Suprapubic skin (tissue), 4 donors: Measurements from ENCODE around the gene VWA5B2. TPM values are rescaled to one million over a fixed set of nuclear protein-coding genes. Genes with fewer than 3 reads are reported as not detected.

Source experiments
- DNase-seq, 2 donors: peaks; one replicate each; pipeline ENCODE4 v3.0.0-alpha.2; 2019; ENCODE audit warnings: low spot score in 2 of 2
- H3K27ac ChIP-seq: fragments of 200-600 bp; sonication (generic); one replicate; pipeline ENCODE4 v1.5.1; 2019
- H3K27me3 ChIP-seq: fragments of 200-600 bp; sonication (generic); one replicate; pipeline ENCODE4 v1.5.1; 2019
- H3K36me3 ChIP-seq: fragments of 200-600 bp; sonication (generic); one replicate; pipeline ENCODE4 v1.5.1; 2019
- H3K4me1 ChIP-seq: fragments of 200-600 bp; sonication (generic); one replicate; pipeline ENCODE4 v1.5.1; 2019
- H3K4me3 ChIP-seq: fragments of 200-600 bp; sonication (generic); one replicate; pipeline ENCODE4 v1.5.1; 2019; ENCODE audit warnings: mild to moderate bottlenecking
- H3K9me3 ChIP-seq: fragments of 200-600 bp; sonication (generic); one replicate; pipeline ENCODE4 v1.5.1; 2019
- EP300 ChIP-seq: sonication (generic); formaldehyde crosslinking; IDR thresholded peaks from one replicate; pipeline ENCODE4 v1.6.1; 2017; ENCODE audit warnings: antibody characterized with exemption
- POLR2A ChIP-seq, 2 donors: fragments of 450-650 bp; IDR thresholded peaks; one replicate each; pipeline ENCODE4 v1.6.1; 2017; ENCODE audit warnings: antibody characterized with exemption in 2 of 2, mild to moderate bottlenecking in 2 of 2, moderate library complexity in 2 of 2
- POLR2AphosphoS5 ChIP-seq, 3 donors: sonication (generic); formaldehyde crosslinking; IDR thresholded peaks; one replicate each; pipeline ENCODE4 v1.6.1; 2017; ENCODE audit warnings: antibody characterized with exemption in 3 of 3
- WGBS: methylation state at CpG from one replicate; pipeline ENCODE4 v1.1.5; 2018; 5-methylcytosine and 5-hydroxymethylcytosine counted together
- total RNA-seq, 4 donors: library from RNA; depleted of rRNA; stranded (reverse); fragments of >200 nt; gene quantifications; one replicate each; pipeline ENCODE4 v1.1.0, GENCODE V29; 2016
- TF ChIP-seq, protein P1 (sequence below), 2 donors: fragments of 200-600 bp in 1 of 2; fragments of 450-650 bp in 1 of 2; sonication (generic) in 1 of 2; IDR thresholded peaks; one replicate each; pipeline ENCODE4 v1.5.1; 2016 to 2019; ENCODE audit warnings: antibody characterized with exemption in 2 of 2, mild to moderate bottlenecking in 1 of 2, moderate library complexity in 1 of 2

Gene VWA5B2
- under 1 TPM in 1 of 4 donors, not detected in 3; 0.24 TPM for total RNA-seq

DNA sequence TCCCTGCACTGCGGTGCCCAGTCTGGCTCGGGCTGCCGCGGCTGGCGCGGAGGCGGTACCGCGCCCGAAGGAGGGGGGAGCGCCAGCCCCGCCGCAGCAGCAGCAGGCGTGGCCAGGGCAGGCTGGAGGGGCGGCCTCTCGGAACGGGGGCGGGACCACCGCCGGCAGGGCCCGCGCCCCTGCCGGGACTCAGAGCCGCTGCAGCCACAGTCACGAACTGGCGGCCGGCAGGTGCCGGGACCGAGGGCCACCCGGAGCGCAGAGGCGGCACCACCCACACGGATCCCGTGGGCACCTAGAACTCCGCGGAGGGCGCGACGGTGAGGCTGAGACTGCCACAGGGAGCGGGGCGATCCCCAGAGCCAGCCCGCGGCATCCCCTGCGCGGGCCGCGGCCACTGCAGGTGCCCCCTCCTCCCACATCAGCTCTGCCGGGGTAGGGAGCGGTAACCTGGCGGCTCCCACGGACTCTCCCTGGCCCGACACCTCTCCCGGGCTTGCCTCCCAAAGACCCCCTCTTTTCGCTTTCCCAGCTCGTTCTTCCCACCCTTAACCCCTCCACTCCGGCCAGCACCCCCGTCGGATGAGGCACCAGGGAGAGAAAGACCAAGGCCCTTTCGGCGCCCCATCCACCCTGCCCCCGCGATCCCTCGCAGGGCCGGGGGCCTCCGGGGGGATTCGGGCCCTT is at the start of gene VWA5B2:
VWA5B2 (plus strand) TSS at position 192 of the 687 bp plus-strand sequence. CDS start 944 bp downstream, outside the sequence.
- H3K36me3 ChIP-seq = no peaks in the 10 kb centered on the region
- H3K4me3 ChIP-seq = peak within 1 kb of the TSS; percentile 53
- H3K4me1 ChIP-seq = peaks cover 25% of the 10 kb centered on the region
- H3K9me3 ChIP-seq = no peaks in the 10 kb centered on the region
- H3K27ac ChIP-seq = no peak within 1 kb of the TSS
- no peak for TF ChIP-seq POLR2A (IDR thresholded peaks at IDR 0.05)
- TF ChIP-seq, protein P1, sequence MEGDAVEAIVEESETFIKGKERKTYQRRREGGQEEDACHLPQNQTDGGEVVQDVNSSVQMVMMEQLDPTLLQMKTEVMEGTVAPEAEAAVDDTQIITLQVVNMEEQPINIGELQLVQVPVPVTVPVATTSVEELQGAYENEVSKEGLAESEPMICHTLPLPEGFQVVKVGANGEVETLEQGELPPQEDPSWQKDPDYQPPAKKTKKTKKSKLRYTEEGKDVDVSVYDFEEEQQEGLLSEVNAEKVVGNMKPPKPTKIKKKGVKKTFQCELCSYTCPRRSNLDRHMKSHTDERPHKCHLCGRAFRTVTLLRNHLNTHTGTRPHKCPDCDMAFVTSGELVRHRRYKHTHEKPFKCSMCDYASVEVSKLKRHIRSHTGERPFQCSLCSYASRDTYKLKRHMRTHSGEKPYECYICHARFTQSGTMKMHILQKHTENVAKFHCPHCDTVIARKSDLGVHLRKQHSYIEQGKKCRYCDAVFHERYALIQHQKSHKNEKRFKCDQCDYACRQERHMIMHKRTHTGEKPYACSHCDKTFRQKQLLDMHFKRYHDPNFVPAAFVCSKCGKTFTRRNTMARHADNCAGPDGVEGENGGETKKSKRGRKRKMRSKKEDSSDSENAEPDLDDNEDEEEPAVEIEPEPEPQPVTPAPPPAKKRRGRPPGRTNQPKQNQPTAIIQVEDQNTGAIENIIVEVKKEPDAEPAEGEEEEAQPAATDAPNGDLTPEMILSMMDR (IDR thresholded peaks at IDR 0.05) = peak in 1 of 2 donors; percentile 38
- DNase-seq = no peak
- WGBS = 3% methylated on average over 13 of the region's 66 CpGs
- peaks cover 53% of the 10 kb centered on the region for H3K27me3 ChIP-seq

DNA sequence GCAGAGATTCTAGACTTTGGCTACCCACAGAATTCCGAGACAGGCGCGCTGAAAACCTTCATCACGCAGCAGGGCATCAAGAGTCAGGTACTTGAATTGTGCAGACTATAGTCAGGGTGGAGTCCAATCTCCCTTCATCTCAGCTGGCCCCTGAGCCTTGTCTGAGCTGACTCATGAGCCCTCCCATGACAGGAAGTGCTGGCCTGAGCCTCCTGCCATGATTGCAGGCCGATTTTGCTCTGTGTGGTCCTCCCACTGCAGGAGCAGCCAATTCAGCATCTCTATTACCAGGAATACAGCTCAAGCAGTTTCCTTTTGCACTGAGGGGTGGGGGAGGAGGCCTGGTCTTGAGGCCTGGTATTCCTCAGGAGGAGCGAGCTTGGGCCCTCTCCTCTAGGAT is 49.2 kb upstream of the VWA5B2 start:
- no peak for DNase-seq
- no peaks in the 10 kb centered on the region for H3K9me3 ChIP-seq
- 89% methylated on average over 6 of the region's 6 CpGs for WGBS
- H3K27ac ChIP-seq = no peak overlapping the region
- TF ChIP-seq POLR2AphosphoS5 (IDR thresholded peaks at IDR 0.05) (no peak), POLR2A (IDR thresholded peaks at IDR 0.05) (no peak), EP300 (no peak)
- TF ChIP-seq, protein P1 (IDR thresholded peaks at IDR 0.05) = no peak
- peaks cover 31% of the 10 kb centered on the region for H3K4me1 ChIP-seq
- H3K27me3 ChIP-seq = no peaks in the 10 kb centered on the region
- H3K36me3 ChIP-seq = peaks cover 75% of the 10 kb centered on the region
- no peak overlapping the region for H3K4me3 ChIP-seq

DNA sequence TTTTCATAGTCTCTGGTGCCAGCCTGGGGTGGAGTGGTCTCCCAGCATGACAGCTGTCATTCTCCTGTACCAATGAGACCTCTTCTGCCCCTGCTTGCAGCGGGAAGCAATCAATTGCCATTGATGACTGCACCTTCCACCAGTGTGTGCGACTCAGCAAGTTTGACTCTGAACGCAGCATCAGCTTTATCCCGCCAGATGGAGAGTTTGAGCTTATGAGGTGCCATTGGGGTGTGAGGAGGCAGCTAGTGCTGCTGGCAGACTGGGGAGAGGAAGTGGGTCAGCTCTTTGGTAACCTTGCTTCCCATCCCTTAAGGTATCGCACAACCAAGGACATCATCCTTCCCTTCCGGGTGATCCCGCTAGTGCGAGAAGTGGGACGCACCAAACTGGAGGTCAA is 47.8 kb upstream of the VWA5B2 start:
- Histone ChIP-seq H3K36me3 (peaks cover 75% of the 10 kb centered on the region), H3K9me3 (no peaks in the 10 kb centered on the region), H3K4me1 (peaks cover 25% of the 10 kb centered on the region), H3K27me3 (no peaks in the 10 kb centered on the region), H3K27ac (no peak overlapping the region), H3K4me3 (no peak overlapping the region)
- DNase-seq = no peak
- 99% methylated on average over 8 of the region's 9 CpGs for WGBS
- no peak for TF ChIP-seq POLR2AphosphoS5 (IDR thresholded peaks at IDR 0.05)
- TF ChIP-seq POLR2A (IDR thresholded peaks at IDR 0.05) = no peak
- TF ChIP-seq, protein P1 (IDR thresholded peaks at IDR 0.05) = no peak
- TF ChIP-seq EP300 = no peak

DNA sequence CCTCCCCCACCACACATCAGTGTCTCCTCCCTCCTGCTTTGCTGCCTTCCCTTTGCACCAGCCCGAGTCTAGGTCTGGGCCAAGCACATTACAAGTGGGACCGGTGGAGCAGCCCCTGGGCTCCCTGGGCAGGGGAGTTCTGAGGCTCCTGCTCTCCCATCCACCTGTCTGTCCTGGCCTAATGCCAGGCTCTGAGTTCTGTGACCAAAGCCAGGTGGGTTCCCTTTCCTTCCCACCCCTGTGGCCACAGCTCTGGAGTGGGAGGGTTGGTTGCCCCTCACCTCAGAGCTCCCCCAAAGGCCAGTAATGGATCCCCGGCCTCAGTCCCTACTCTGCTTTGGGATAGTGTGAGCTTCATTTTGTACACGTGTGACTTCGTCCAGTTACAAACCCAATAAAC is 45.7 kb upstream of the VWA5B2 start:
- H3K27me3 ChIP-seq = no peaks in the 10 kb centered on the region
- no peak overlapping the region for H3K27ac ChIP-seq
- H3K4me3 ChIP-seq = no peak overlapping the region
- no peaks in the 10 kb centered on the region for H3K9me3 ChIP-seq
- H3K36me3 ChIP-seq = peaks cover 62% of the 10 kb centered on the region
- 79% methylated on average over 5 of the region's 5 CpGs for WGBS
- no peak for DNase-seq
- peaks cover 29% of the 10 kb centered on the region for H3K4me1 ChIP-seq
- TF ChIP-seq POLR2AphosphoS5 (IDR thresholded peaks at IDR 0.05) = no peak

DNA sequence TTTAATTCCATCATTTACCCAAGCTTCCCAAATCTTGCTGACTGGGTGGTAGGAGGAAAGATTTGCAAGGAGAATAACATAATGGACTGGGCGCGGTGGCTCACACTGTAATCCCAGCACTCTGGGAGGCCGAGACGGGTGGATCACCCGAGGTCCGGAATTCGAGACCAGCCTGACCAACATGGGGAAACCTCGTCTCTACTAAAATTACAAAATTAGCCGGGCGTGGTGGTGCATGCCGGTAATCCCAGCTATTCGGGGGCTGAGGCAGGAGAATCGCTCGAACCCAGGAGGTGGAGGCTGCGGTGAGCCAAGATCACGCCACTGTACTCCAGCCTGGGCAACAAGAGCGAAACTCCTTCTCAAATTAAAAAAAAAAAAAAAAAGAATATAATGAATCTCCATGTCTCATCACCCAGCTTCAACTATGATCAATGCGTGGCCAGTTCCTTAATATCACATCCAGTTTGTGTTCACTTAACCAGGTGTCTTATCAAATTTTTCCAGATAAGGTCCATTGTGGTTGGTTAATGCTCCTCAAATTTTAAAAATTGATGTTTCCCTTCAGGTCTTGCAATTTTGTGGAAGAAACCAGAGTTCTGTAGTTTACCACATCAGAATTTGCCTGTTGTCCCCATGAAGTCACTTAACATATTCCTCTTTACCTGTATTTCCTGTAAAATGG is 44.7 kb upstream of the VWA5B2 start:
- no peak overlapping the region for H3K4me3 ChIP-seq
- no peak overlapping the region for H3K27ac ChIP-seq
- peaks cover 62% of the 10 kb centered on the region for H3K36me3 ChIP-seq
- peaks cover 29% of the 10 kb centered on the region for H3K4me1 ChIP-seq
- DNase-seq = no peak
- TF ChIP-seq, protein P1 (IDR thresholded peaks at IDR 0.05) = no peak
- TF ChIP-seq POLR2AphosphoS5 (IDR thresholded peaks at IDR 0.05) (no peak), EP300 (no peak), POLR2A (IDR thresholded peaks at IDR 0.05) (no peak)
- 94% methylated on average over 18 of the region's 18 CpGs for WGBS
- no peaks in the 10 kb centered on the region for H3K9me3 ChIP-seq
- no peaks in the 10 kb centered on the region for H3K27me3 ChIP-seq
